ENCODE data around the gene CCR6.
"Not testable (repeated sequence)": the region's sequence is repeated elsewhere in the genome, so short reads cannot be mapped to it uniquely, and the experiment has no call there.

The CCR6 gene

GRCh38 chr6:167146977-167147376 lies 24.1 kb downstream of the CCR6 start:
- DNase-seq = no peak

GRCh38 chr6:167148021-167148420 lies 25.1 kb downstream of the CCR6 start:
- DNase-seq = no peak

DNA sequence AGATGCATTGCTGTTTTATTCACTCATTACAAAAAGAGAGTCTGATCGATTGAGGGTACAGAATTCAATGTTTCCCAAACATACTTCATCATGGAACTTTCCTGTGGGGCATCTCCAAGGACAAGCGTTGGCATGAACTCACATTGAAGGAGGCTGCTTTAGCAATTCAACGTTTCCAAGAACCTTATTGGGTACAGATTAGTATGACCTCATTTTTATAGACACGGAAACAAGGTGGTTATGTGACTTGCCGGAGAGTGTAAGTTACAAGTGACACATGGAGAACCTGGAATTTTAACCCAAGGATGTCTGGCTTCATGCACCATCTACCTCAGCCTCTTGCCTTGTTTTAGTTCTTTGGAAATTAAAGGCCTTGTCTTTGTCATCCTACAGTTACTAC lies 26.1 kb downstream of the CCR6 start:
- DNase-seq = no peak

GRCh38 chr6:167150941-167151549 lies 28.1 kb downstream of the CCR6 start:
- no peak for DNase-seq

DNA sequence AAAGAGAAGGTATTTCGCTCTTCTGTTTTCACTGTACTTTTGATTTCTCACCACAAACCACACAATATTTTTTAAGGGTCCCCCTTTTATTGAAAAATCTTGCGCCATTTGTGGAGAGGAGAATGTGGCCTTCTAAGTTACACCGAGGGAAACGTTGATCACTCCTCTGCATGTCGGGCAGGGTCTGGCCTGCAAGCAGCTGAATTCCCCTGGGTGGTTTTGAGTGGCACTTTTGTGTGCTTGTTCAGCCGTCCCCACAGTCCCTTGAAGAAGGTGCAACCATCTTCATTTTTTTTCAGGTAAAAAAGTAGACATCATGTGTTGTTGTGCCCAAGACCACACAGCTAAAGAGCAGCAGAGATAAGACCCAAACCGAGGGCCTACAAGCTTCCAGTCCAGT lies 28.8 kb downstream of the CCR6 start:
- DNase-seq = no peak

- DNase-seq = no peak
These were observed 30.0 kb downstream of the CCR6 start for GRCh38 chr6:167152862-167153261.

- DNase-seq = no peak
These were observed 30.6 kb downstream of the CCR6 start for GRCh38 chr6:167153521-167153959.

DNA sequence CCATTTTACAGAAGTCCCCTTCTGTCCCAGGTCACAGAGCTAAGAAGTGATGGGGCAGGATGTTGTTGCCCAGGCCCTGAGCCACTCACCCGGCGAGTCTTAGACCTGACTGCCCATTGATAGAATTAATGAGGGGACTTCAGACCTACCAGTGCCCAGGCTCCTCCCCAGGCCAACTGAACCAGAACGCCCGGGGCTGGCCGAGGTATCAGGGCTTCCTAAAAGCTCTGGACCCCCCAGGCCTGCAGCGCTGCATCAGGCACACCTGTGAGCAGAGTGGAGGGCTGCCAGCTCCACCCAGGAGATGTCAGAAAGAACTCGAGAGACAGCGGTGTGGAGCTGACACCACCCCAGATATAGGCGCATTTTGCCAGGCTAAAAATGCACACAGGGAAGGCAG lies 31.4 kb downstream of the CCR6 start:
- no peak for DNase-seq

DNA sequence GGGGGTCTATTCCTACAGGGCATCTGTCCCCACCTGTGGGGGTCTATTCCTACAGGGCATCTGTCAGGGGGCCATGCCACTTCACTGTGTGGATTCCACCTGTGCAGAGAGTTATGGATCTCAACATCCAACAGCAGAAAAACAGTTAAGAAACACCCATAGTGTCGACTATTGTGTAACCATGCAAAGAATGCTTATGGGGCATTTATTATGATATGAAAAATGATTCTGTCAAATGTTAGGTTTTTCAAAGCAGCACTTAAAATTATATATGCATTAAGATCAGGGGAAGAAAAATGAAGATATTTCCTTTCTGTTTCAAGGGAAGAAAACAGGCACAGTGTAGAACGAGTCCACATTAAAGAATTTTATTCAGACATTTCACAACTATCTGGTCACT lies 32.0 kb downstream of the CCR6 start:
- no peak for DNase-seq

GRCh38 chr6:167157414-167157813 lies 34.5 kb downstream of the CCR6 start:
- no peak for DNase-seq

GRCh38 chr6:167157863-167158262 lies 35.0 kb downstream of the CCR6 start, which contains the start of gene GPR31:
Gene GPR31, minus strand, starts transcription at chr6:167157980. Its CDS starts 149 bp downstream, at chr6:167157831.
- no peak for DNase-seq

GRCh38 chr6:167161851-167162467 lies 39.1 kb downstream of the CCR6 start:
- no peak for DNase-seq

GRCh38 chr6:167162591-167162990 lies 39.7 kb downstream of the CCR6 start:
- no peak for DNase-seq

DNA sequence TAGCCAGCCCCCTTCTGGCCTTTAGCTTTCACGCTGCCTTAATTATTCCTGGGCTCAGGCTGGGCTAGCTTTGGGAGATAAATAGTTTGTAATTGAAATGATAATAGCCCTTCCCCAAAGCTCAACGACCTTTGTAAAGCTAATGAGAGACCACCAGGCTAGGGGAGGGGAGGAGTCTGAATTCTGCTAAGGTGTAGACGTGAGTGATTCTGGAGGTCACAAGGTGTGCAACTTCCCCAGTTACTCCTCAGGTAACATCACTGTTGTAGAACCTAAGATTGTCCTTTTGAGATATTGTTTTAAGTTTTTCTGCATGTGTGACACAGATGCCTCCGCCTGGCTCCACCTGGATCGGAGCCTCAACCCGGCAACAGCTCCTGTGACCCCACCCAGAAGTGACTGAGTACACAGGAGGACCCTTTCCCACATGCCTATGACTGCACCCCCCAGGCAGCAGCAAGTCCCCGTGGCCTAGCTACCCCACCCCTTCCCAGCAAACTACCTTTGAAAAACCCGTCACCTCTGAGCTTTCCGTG lies 40.6 kb downstream of the CCR6 start:
- DNase-seq = no peak

DNA sequence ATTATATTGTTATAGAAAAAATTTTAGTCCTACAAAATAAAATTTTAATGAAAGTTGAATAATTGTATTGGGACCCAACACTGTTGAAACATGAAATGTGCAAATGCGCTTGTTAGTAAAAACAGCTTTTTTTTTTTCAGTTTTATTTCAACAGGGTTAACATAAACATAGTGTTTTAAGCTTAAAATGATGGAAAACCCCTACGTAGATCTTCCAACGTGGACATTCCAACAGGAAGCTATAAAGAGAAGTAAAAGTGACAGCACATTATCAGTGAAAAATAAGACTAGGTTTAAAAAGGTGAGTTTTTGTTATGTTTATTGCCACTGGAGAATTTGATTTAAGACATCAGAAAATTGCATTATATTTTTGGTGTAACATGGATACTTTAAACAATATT lies 41.4 kb downstream of the CCR6 start:
- no peak for DNase-seq

GRCh38 chr6:167165858-167166471 lies 43.1 kb downstream of the CCR6 start:
- no peak for DNase-seq

GRCh38 chr6:167167699-167168098 lies 44.8 kb downstream of the CCR6 start:
- DNase-seq = not testable (repeated sequence)

DNA sequence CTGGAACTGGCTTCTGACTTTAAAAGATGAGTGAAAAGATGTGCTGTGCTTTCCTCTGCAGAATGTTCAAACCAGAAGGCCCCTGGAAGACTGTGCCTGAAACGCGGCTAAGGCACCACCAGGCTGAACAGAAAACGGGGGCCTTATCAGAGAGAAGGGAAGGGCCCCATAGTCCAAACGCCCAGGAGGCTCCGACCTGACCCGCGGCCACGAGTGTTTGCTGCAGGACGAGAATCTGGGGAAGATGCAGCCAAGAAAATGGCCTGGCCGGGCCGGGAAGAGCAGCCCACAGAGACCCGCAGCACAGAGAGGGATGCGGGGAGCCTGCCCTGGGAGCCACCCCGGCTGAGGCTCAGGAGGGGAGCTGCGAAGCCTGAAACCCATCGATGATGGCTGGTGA lies 45.4 kb downstream of the CCR6 start:
- not testable (repeated sequence) for DNase-seq

DNA sequence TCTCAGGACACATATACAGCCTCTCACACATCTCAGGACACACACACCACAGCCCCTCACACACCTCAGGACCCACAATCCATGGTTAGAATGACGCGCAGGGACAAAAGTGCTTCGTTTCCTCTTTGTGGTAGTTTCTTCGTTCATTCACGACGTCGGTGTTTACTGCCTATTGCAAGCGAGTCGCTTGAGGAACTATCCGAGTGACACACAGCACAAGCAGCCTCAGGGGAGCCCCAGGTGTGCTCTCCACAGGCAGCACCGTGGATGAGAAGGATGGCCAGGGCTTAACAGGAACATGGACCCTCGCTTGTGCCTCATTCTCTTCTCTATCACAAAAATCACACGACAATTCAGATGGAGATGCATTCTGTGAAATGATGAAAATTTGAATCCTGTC lies 47.0 kb downstream of the CCR6 start:
- not testable (repeated sequence) for DNase-seq

DNA sequence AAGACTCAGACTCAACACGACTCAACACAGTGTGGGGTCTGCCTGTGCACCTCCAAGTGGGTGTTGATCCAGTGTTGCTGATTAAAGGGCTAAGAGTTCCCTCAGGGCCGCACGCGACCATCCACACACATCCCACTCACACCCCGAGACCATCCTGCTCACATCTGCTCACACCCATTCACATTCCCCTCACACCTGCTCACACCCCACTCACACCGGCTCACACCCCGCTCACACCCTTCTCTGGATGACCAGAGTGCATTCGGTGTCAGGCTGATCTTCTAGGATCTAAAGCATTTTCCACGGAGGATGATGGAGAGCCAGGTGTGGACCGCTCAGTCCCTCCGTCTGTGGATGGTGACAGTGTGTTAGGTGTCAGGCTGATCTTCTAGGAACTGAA lies 48.4 kb downstream of the CCR6 start:
- DNase-seq = not testable (repeated sequence)

DNA sequence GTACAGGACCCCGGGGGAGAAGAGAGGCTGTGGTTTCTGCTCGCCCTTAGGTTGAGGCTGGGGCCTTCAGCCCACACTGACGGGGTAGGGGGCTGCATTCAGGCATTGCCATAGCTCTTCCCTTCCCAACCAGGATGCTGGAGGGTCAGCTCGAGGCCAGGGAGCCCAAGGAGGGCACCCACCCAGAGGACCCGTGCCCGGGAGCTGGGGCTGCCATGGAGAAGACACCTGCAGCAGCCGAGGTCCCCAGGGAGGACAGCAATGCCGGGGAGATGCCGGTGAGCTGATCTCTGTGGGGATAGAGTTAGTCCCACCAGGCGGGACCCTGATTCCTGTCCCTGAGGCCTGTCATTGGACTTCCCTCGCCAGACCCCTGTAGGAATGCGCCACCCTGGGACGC lies 49.1 kb downstream of the CCR6 start:
- DNase-seq = not testable (repeated sequence)

GRCh38 chr6:167177271-167177670 lies 54.4 kb downstream of the CCR6 start:
- not testable (repeated sequence) for DNase-seq

DNA sequence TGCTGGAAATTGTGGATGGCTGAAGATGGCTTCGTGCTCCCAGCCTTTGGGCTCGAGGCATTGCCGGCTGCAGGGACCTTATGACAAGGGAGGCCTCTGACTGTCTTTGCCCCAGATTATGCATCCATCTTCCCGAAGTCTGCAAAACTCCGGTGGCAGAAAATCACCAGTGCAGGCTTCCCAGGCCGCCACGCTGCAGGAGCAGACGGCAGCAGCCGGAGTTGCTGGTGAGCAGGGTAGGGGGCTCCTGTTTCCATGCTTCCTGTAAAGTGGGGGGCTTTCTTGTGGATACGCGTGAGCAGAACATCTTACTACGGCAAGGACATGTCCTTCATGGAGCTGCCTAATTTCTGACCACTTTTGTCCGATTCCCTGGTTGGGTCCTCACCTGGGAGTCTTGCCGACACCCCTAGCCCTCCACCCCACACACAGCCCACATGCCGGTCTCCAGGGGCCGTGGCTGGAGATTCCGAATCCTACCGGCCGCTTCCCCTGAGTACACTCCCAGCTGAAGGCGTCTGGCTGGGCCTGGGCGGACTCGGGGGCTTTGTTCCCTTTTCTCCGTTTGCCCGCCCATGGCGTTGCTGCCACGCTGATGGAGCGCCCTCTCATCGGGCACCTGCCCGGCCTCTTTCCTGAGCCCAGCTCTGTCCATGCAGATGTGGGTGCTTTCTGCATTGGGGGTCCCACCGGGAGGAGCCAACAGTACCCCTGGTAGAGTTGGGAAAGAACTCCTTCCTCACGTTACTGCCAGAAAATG lies 56.2 kb downstream of the CCR6 start:
- not testable (repeated sequence) for DNase-seq

Measured in activated gamma-delta T cell (primary cell).